ENCODE data around the gene DDIT4. TPM values are rescaled to one million over a fixed set of nuclear protein-coding genes. Genes with fewer than 3 reads are reported as not detected.

DDIT4 gene
- total RNA-seq, 1 experiment from 2014 or later: 157 TPM

DNA sequence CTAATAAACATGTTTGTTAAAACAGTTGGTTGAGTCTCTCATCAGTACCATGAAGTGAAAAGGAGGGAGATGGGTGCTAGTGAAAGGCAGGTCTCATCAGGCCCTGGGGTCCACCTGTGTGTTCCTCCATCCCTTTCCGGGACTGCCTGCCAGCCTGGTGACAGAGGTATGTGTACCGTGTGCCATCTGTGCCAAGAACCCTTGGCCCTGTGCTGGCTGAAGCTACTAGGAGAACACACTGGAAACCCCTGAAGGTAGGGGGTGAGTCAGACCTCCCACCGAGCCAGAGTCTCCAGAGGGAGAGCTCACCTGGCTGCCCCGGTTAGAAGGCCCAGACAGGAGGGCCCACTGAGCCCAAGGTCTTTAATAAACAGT lies 2.3 kb downstream of the DDIT4 start:
- Histone ChIP-seq H3K36me3 (ENCODE audit: control insufficient read depth, insufficient read depth, low read length) (no peaks in the 10 kb centered on the region; the same call in 1 of the 2 replicates), H3K4me3 (ENCODE audit: low read depth in 2 of 2, low read length in 2 of 2) (peak overlapping the region; percentile 93 to 99), H3K27ac (ENCODE audit: low read length) (peak overlapping the region; percentile 91), H3K27me3 (ENCODE audit: control insufficient read depth, insufficient read depth, low read length) (no peaks in the 10 kb centered on the region), H3K4me1 (ENCODE audit: control insufficient read depth, insufficient read depth, low read length) (peaks cover 48% of the 10 kb centered on the region), H3K9me3 (ENCODE audit: control insufficient read depth, insufficient read depth, low read depth, low read length) (no peaks in the 10 kb centered on the region)
- ATAC-seq (no peak), DNase-seq (ENCODE audit: low read depth, low spot score) (no peak)
- ChIA-PET CTCF (interaction anchor here (0.6 to 1.3 kb wide), 5 partner anchors 16 to 214 kb away, joined by 3 to 4 read pairs (median 3); no protein-coding TSS in a partner anchor), POLR2A (no interaction called here)
- BruUV-seq (replicated peaks): no TSS peak
- in situ Hi-C loops (cut with HindIII; ENCODE audit: low pct_unique_long_range_greater_than_20kb, low sequenced_read_pairs) (loop anchor here (5.0 kb wide), 1 partner anchor 36 kb away; no protein-coding TSS in a partner anchor), intact Hi-C loops (cut with micrococcal nuclease; ENCODE audit: unreplicated experiment) (loop anchor here (2.0 kb wide), 1 partner anchor 53 kb away; no protein-coding TSS in a partner anchor)
- TF ChIP-seq, protein P1, sequence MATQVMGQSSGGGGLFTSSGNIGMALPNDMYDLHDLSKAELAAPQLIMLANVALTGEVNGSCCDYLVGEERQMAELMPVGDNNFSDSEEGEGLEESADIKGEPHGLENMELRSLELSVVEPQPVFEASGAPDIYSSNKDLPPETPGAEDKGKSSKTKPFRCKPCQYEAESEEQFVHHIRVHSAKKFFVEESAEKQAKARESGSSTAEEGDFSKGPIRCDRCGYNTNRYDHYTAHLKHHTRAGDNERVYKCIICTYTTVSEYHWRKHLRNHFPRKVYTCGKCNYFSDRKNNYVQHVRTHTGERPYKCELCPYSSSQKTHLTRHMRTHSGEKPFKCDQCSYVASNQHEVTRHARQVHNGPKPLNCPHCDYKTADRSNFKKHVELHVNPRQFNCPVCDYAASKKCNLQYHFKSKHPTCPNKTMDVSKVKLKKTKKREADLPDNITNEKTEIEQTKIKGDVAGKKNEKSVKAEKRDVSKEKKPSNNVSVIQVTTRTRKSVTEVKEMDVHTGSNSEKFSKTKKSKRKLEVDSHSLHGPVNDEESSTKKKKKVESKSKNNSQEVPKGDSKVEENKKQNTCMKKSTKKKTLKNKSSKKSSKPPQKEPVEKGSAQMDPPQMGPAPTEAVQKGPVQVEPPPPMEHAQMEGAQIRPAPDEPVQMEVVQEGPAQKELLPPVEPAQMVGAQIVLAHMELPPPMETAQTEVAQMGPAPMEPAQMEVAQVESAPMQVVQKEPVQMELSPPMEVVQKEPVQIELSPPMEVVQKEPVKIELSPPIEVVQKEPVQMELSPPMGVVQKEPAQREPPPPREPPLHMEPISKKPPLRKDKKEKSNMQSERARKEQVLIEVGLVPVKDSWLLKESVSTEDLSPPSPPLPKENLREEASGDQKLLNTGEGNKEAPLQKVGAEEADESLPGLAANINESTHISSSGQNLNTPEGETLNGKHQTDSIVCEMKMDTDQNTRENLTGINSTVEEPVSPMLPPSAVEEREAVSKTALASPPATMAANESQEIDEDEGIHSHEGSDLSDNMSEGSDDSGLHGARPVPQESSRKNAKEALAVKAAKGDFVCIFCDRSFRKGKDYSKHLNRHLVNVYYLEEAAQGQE (IDR thresholded peaks at IDR 0.05; ENCODE audit: insufficient read depth in 1 of 2, low read depth in 2 of 2, low read length in 1 of 2): no peak
- TF ChIP-seq, protein P2, sequence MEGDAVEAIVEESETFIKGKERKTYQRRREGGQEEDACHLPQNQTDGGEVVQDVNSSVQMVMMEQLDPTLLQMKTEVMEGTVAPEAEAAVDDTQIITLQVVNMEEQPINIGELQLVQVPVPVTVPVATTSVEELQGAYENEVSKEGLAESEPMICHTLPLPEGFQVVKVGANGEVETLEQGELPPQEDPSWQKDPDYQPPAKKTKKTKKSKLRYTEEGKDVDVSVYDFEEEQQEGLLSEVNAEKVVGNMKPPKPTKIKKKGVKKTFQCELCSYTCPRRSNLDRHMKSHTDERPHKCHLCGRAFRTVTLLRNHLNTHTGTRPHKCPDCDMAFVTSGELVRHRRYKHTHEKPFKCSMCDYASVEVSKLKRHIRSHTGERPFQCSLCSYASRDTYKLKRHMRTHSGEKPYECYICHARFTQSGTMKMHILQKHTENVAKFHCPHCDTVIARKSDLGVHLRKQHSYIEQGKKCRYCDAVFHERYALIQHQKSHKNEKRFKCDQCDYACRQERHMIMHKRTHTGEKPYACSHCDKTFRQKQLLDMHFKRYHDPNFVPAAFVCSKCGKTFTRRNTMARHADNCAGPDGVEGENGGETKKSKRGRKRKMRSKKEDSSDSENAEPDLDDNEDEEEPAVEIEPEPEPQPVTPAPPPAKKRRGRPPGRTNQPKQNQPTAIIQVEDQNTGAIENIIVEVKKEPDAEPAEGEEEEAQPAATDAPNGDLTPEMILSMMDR (IDR thresholded peaks at IDR 0.05): no peak
- TF ChIP-seq TCF7L2 (IDR thresholded peaks at IDR 0.05; ENCODE audit: low read depth, low read length): no peak
- TF ChIP-seq SIN3A (IDR thresholded peaks at IDR 0.05; ENCODE audit: borderline replicate concordance, insufficient read depth, low read depth, low read length): no peak
- TF ChIP-seq POLR2AphosphoS5 (IDR thresholded peaks at IDR 0.05; ENCODE audit: low read depth, low read length): no peak

DNA sequence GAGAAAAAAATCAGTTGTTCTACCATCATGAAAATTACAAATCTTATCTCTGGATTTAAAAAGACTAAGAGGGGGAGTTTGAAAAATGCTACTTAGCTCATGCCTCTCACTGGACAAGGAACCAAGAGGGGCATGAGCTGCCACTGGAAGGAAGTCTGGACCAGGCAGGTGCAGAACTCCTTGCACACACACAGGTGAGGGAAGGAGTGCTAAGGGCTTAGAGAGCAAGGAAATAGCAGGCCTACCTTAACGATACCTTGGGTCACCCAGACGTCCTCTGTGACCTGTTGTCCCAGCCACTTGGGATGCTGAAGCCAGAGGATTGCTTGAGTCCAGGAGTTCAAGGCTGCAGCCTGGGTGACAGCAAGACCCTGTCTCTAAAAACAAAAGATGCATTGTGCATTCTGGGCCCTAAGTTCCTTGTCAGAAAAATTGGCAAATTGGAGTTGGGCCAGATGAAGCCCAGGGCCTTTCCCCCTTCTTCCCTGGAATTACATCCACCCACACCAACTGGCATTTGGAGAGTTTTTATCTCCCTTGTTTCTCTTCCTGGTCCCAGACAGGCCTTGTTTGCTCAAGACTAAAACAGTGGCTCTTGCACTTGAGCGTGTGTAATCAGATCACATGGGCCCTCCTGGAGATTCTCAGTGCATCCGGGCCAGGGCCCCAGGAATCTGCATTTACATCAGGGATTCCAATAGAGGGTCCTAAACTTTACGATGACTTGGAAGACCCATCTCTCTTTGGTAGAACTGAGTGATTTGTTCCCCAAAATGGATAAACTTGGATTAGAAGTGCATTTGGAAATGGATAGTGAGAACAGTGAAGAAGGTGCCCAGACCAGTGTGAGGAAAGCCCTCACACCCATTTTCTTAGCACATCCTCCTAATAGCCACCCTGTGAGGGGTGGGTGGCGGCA lies 3.0 kb downstream of the DDIT4 start:
- Histone ChIP-seq H3K9me3 (ENCODE audit: control insufficient read depth, insufficient read depth, low read depth, low read length) (no peaks in the 10 kb centered on the region), H3K27ac (ENCODE audit: low read length) (peak overlapping the region; percentile 91), H3K36me3 (ENCODE audit: control insufficient read depth, insufficient read depth, low read length) (no peaks in the 10 kb centered on the region; the same call in 1 of the 2 replicates), H3K27me3 (ENCODE audit: control insufficient read depth, insufficient read depth, low read length) (no peaks in the 10 kb centered on the region), H3K4me1 (ENCODE audit: control insufficient read depth, insufficient read depth, low read length) (peaks cover 48% of the 10 kb centered on the region), H3K4me3 (ENCODE audit: low read depth in 2 of 2, low read length in 2 of 2) (peak overlapping the region; percentile 93 to 99)
- ATAC-seq: no peak
- no TSS peak for BruUV-seq (replicated peaks)
- peak; percentile 96; the same call in 1 of the 2 replicates for TF ChIP-seq SIN3A (IDR thresholded peaks at IDR 0.05; ENCODE audit: borderline replicate concordance, insufficient read depth, low read depth, low read length)
- TF ChIP-seq TCF7L2 (IDR thresholded peaks at IDR 0.05; ENCODE audit: low read depth, low read length): no peak
- TF ChIP-seq, protein P2 (IDR thresholded peaks at IDR 0.05): no peak
- TF ChIP-seq, protein P1 (IDR thresholded peaks at IDR 0.05; ENCODE audit: insufficient read depth in 1 of 2, low read depth in 2 of 2, low read length in 1 of 2): no peak
- peak; percentile 90 for TF ChIP-seq POLR2AphosphoS5 (IDR thresholded peaks at IDR 0.05; ENCODE audit: low read depth, low read length)
- ChIA-PET POLR2A (interaction anchor here (0.6 kb wide), 1 partner anchor 342 kb away, joined by 4 read pairs; no protein-coding TSS in a partner anchor), CTCF (interaction anchor here (0.6 to 0.8 kb wide), 3 partner anchors 16 to 150 kb away, joined by 3 to 4 read pairs (median 3); no protein-coding TSS in a partner anchor)
- in situ Hi-C loops (cut with HindIII; ENCODE audit: low pct_unique_long_range_greater_than_20kb, low sequenced_read_pairs) (loop anchor here (5.0 kb wide), 1 partner anchor 36 kb away; no protein-coding TSS in a partner anchor), intact Hi-C loops (cut with micrococcal nuclease; ENCODE audit: unreplicated experiment) (loop anchor here (2.0 kb wide), 1 partner anchor 52 kb away; no protein-coding TSS in a partner anchor)
- no peak for DNase-seq (ENCODE audit: low read depth, low spot score)
